Activated naive CD4-positive, alpha-beta T cell treated with anti-CD3 and anti-CD28 coated beads, Interleukin-2, amount 10 ng/mL, durations not matched to agents 7 days and 5 days (primary cell): Measurements from ENCODE around the gene STPG1.

ENCODE experiments used
- CTCF ChIA-PET: fragments of 350-600 bp; sonication (Branson Sonifier 250); formaldehyde crosslinking; loops from one replicate; lab custom pipeline; 2021; ENCODE audit warnings: antibody characterized with exemption; lab: Charles Lee
- DNase-seq: peaks from one replicate; pipeline ENCODE4 v3.0.0-alpha.2; 2020
- H3K27ac Mint-ChIP-seq: one replicate; pipeline ENCODE4 v1.8.0; 2021; ENCODE audit warnings: mild to moderate bottlenecking, moderate library complexity, mixed read lengths
- H3K27me3 Mint-ChIP-seq: one replicate; pipeline ENCODE4 v1.8.0; 2021; ENCODE audit warnings: mild to moderate bottlenecking, mixed read lengths
- H3K36me3 Mint-ChIP-seq: one replicate; pipeline ENCODE4 v1.8.0; 2021; ENCODE audit warnings: mixed read lengths
- H3K4me1 Mint-ChIP-seq: one replicate; pipeline ENCODE4 v1.8.0; 2021; ENCODE audit warnings: mixed read lengths
- H3K4me3 Mint-ChIP-seq: one replicate; pipeline ENCODE4 v1.8.0; 2021; ENCODE audit warnings: mild to moderate bottlenecking, moderate library complexity, mixed read lengths
- H3K9me3 Mint-ChIP-seq: one replicate; pipeline ENCODE4 v1.8.0; 2021; ENCODE audit warnings: mixed read lengths

The STPG1 gene

DNA sequence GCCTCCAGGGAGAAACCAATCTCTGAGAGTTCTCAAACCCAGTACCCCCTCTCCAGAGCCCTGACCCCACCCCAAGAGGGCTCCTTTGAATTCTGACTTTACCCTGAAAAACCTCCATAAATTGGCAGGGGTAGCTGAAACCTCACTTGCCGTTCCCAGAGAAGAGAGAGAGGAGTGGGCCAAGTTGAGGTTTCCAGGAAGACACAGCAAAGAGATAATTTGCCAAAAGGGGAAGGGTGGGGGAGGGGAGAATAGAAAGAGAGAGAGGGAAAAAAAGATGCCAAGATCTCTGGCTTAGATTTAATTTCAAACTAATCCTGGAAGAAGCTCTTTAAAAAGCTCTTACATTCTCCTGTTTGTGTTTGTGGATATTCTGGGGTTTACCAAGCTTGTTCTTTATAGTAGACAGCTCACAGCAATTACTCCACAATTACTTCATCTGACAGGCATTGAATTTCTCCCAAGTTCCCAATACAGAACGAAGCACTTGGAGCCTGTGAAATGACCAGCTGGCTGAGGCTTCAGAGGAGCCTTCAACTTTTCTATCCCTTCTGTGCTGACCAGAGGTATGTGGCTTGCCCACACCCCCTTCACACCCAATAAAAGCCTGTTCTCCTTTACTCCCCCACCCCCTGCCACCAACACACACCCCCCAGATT is 95.5 kb downstream of the STPG1 start:
- Mint-ChIP-seq H3K36me3 (no peaks in the 10 kb centered on the region), H3K9me3 (no peaks in the 10 kb centered on the region), H3K4me1 (peaks cover 43% of the 10 kb centered on the region), H3K4me3 (no peak overlapping the region), H3K27ac (no peak overlapping the region), H3K27me3 (peaks cover 84% of the 10 kb centered on the region)
- CTCF ChIA-PET: interaction anchor here (1.2 to 1.4 kb wide), 2 partner anchors 66 to 73 kb away, joined by 3 to 4 read pairs; no protein-coding TSS in a partner anchor
- DNase-seq: no peak

DNA sequence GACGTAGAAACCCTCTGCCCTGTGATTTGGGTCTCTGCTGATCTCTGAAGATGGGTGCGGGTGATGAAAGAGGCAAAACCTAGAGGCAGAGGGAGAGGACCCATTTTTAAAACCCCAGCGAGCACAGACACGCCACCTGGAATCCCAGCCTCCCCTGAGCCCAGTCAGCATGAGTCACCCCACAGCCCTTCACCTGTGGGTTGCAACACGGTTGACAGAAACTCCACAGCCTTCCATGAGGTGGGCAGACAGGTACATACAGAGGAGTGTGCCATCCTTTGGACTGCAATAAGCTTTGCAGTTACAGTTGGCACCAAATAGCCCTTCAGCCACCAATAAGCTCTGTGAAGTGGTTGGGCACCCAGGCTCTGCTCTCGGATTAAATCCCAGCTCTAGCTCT is 96.5 kb downstream of the STPG1 start:
- H3K4me1 Mint-ChIP-seq: peaks cover 33% of the 10 kb centered on the region
- H3K4me3 Mint-ChIP-seq: no peak overlapping the region
- H3K27me3 Mint-ChIP-seq: peaks cover 80% of the 10 kb centered on the region
- no peaks in the 10 kb centered on the region for H3K36me3 Mint-ChIP-seq
- H3K9me3 Mint-ChIP-seq: no peaks in the 10 kb centered on the region
- H3K27ac Mint-ChIP-seq: no peak overlapping the region
- no peak for DNase-seq
- CTCF ChIA-PET: interaction anchor here (1.4 kb wide), 1 partner anchor 74 kb away, joined by 4 read pairs; no protein-coding TSS in a partner anchor

DNA sequence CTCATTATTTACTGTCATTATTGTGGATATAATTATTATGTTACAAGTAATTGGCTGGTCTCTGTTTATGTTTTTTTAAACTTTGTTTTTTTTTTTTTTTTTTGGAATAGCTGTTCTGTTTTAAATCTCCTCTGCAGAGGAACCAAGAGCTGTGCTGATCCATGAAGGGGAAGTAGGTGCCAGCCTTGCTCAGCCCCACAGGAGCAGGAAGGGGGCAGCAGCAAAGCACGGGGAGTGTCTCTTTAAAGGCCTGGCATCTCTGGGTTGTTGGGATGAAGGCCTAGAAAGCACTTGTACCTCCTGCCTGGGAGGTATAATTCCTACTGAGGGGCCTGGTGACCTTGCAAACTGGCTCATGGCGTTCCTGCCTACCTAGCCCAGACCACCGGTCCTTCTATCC is 96.9 kb downstream of the STPG1 start:
- H3K36me3 Mint-ChIP-seq: no peaks in the 10 kb centered on the region
- DNase-seq: no peak
- peaks cover 32% of the 10 kb centered on the region for H3K4me1 Mint-ChIP-seq
- H3K27ac Mint-ChIP-seq: no peak overlapping the region
- CTCF ChIA-PET: interaction anchor here (1.3 to 1.4 kb wide), 2 partner anchors 74 to 117 kb away, joined by 4 read pairs; no protein-coding TSS in a partner anchor
- H3K27me3 Mint-ChIP-seq: peaks cover 79% of the 10 kb centered on the region
- H3K9me3 Mint-ChIP-seq: no peaks in the 10 kb centered on the region
- H3K4me3 Mint-ChIP-seq: no peak overlapping the region

DNA sequence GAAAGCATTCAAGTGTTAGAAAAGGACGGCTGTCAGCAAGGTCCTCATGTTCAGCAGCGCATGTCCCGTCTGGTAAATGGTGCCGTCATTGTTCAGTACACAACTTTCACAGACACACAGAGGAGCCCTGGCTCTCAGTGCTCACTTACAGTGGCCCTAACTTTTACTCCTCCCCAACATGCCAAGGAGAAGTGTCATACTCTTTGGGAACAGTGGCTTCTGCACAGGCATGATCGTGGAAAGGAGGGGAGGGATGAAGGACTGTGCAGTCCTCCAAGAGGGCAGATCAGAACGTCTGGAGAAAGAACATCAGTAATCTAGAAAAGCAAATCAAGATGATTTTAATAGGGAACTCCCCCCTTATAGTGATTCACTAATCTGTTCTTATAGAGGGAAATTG is 98.2 kb downstream of the STPG1 start:
- Mint-ChIP-seq H3K27ac (no peak overlapping the region), H3K9me3 (no peaks in the 10 kb centered on the region), H3K4me1 (peaks cover 20% of the 10 kb centered on the region), H3K36me3 (no peaks in the 10 kb centered on the region), H3K27me3 (peaks cover 77% of the 10 kb centered on the region), H3K4me3 (no peak overlapping the region)
- DNase-seq: no peak
- CTCF ChIA-PET: interaction anchor here (1.3 kb wide), 1 partner anchor 116 kb away, joined by 4 read pairs; no protein-coding TSS in a partner anchor

DNA sequence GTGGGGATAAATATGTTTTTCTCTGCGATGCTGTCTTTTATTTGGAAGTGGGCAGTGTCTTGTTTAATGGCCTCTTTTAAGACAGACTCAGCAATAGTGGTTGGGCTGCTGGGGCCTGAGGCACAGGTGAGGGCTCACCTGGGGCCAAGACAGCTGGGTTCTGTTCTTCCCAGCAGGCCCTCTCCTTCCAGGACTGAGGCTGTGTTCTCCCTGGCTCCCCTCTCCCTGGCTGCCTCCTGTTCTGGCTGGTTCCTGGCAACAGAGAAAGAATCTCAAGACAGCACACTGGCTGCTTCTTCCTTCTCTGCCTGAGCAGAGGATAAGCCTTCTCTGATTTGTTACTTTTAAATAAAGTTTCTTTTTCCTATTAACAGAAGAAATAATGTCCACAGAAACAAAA is 101.8 kb downstream of the STPG1 start:
- Mint-ChIP-seq H3K27me3 (peaks cover 71% of the 10 kb centered on the region), H3K4me3 (no peak overlapping the region), H3K4me1 (no peaks in the 10 kb centered on the region), H3K9me3 (no peaks in the 10 kb centered on the region), H3K36me3 (no peaks in the 10 kb centered on the region), H3K27ac (no peak overlapping the region)
- CTCF ChIA-PET: no interaction called here
- no peak for DNase-seq

DNA sequence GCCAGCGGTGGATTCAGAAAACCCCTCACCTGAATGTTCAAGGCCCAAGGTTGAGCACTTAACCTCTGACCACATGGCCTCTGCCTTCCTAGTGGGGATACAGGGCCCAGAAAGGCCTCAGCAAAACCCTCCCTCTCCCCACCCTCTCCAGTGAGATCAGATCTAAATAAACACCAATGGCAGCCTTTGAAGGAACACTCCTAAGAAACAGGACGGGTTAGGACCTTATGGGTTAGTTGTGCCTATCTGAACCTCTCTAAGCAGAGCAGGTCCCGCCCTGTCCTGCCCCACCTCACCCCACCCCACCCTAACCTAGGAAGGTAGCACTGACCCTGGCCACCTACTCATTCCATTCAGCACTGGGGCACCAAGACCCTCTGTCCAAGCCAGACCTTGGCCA is 102.3 kb downstream of the STPG1 start:
- no peak overlapping the region for H3K4me3 Mint-ChIP-seq
- no peaks in the 10 kb centered on the region for H3K9me3 Mint-ChIP-seq
- CTCF ChIA-PET: no interaction called here
- no peak overlapping the region for H3K27ac Mint-ChIP-seq
- peaks cover 70% of the 10 kb centered on the region for H3K27me3 Mint-ChIP-seq
- H3K36me3 Mint-ChIP-seq: no peaks in the 10 kb centered on the region
- no peak for DNase-seq
- no peaks in the 10 kb centered on the region for H3K4me1 Mint-ChIP-seq

DNA sequence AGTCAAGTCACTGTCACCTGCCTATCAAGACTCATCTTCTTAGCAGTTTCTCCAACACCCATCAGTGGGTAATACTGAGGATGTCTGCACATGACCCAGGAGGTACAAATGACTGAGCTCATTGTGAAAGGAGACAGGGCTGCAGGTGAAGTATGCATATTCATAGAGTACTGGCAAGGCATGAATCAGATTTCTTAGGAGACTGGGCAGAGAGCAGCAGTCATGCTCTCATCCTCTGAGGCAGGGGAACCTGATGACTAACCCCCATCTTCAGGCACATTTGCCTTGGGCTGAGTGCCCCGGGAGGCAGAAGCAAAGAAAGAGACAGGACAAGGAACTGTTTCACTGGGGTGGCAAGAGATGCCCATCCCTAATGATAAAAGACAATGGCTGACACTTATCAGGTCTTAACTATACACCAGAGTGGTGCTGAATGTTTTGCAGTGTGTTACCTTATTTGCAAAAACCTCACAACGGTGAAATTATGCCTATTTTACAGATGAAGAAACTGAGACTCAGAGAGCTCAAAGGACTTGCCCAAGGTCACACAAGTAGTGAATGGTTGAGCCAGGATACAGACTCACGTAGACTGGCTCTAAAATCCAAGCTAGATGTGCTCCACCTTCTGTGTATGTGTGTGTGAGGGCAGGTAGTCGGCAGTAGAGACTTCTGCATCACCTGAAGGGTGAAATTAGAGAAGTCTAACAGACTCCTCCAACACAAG is 103.7 kb downstream of the STPG1 start:
- H3K4me3 Mint-ChIP-seq: no peak overlapping the region
- H3K27ac Mint-ChIP-seq: no peak overlapping the region
- no peaks in the 10 kb centered on the region for H3K9me3 Mint-ChIP-seq

DNA sequence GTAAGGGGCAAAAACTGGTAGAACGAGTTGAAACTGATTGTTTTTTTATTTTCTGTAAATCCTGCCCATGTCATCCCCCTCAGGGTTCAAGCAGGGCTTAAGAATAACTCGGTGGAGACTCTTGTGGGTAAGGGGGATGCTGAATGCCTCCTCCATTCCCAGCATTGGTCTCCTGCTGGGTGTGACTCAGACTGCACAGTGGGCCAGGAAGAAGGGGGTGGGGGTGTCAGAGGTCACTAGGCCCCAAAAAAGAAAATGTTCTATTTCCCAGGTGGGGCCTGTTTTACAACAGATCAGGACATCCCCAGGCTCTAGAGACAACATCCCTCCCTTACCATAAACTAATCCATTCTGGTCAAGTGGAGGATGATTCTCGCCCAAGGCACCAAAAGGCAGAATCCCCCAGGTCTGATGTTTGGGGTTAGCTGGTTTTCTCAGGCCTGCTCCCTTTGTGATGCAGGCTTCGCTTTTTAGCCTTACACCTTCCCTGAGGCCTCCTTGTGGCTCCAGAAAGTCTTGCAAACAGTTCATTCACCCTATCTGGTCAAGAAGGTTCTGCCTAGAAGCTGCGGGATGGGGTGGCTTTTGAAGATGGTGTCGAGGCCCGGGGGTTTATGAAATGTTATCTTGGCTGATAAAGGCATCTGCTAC is 105.1 kb downstream of the STPG1 start:
- Mint-ChIP-seq H3K4me3 (no peak overlapping the region), H3K9me3 (no peaks in the 10 kb centered on the region), H3K4me1 (no peaks in the 10 kb centered on the region), H3K27me3 (peaks cover 69% of the 10 kb centered on the region), H3K36me3 (no peaks in the 10 kb centered on the region), H3K27ac (no peak overlapping the region)
- DNase-seq: no peak
- CTCF ChIA-PET: interaction anchor here (1.1 to 2.4 kb wide), 2 partner anchors 107 to 109 kb away, joined by 3 to 8 read pairs; no protein-coding TSS in a partner anchor

More for the DNA sequence above, 103.7 kb downstream of the STPG1 start:
- DNase-seq: no peak
- Mint-ChIP-seq H3K27me3 (peaks cover 62% of the 10 kb centered on the region), H3K36me3 (no peaks in the 10 kb centered on the region), H3K4me1 (no peaks in the 10 kb centered on the region)
- CTCF ChIA-PET: interaction anchor here (1.1 to 2.4 kb wide), 2 partner anchors 108 to 111 kb away, joined by 3 to 8 read pairs; no protein-coding TSS in a partner anchor
